ENCODE data around the gene MPPED1.

GRCh38 chr22:43488937-43489336, 77.1 kb downstream of the MPPED1 start:
- TF ChIP-seq CTCF (IDR thresholded peaks at IDR 0.05) (no peak), ZFX (IDR thresholded peaks at IDR 0.05; ENCODE audit: borderline replicate concordance) (no peak)
